GM18508 (cell line): ENCODE data around the gene COX7A2.

Experiments
- ATAC-seq: cut with Tn5 transposase; IDR thresholded peaks from one replicate; pipeline ENCODE4 v1.9.1; 2021; ENCODE audit warnings: moderate number of reproducible peaks; ENCODE audit not compliant: insufficient read depth, unreplicated experiment

Gene COX7A2

GRCh38 chr6:75268988-75269354 lies 25.4 kb upstream of the COX7A2 start:
- ATAC-seq = no peak

- ATAC-seq = no peak
Observed at GRCh38 chr6:75268121-75268987, 24.8 kb upstream of the COX7A2 start.

DNA sequence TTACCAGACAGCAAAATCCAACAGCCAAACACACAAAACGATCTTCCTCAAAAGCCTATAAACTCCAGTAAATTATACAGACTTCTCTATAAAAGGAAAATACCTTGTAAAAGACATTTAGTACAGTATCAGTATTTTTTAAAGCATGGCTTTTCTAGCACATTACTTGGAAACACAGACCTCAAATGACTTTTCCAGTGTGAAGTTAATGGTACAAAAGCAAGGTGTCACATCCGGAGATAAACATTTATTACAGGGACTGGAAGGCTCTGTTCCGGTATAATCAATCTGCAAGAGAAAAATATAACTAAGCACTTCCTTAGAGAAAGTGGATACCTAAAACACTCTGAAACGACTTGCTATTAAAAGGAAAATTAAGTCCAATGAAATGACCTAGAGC lies 23.9 kb upstream of the COX7A2 start:
- no peak for ATAC-seq

GRCh38 chr6:75266716-75267291 lies 23.2 kb upstream of the COX7A2 start:
- ATAC-seq = peak; percentile 46

DNA sequence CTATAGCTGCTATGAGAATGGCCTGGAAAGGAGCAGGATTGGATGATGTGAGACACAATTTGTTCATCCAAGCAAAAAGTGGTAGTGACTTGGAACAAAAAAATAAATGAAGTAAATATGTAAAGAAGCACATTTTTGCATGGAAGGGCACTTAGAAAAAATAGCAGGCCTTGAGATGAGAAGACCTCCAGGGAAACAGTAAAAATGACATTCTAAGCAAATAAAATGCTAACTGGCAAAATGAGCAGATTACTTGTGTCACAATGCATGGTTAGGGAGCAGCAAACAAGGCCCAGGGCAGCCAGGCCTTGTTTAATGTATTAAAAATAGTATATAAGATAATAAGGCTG lies 19.8 kb upstream of the COX7A2 start:
- ATAC-seq = no peak

GRCh38 chr6:75262716-75263400 lies 19.3 kb upstream of the COX7A2 start:
- no peak for ATAC-seq

GRCh38 chr6:75261299-75261698 lies 17.7 kb upstream of the COX7A2 start:
- ATAC-seq = no peak

- ATAC-seq = no peak
Observed at GRCh38 chr6:75257343-75258087, 13.9 kb upstream of the COX7A2 start.

GRCh38 chr6:75250552-75250951 lies 7.0 kb upstream of the COX7A2 start:
- no peak for ATAC-seq

- no peak for ATAC-seq
Observed at GRCh38 chr6:75249837-75250236, 6.2 kb upstream of the COX7A2 start.

- no peak for ATAC-seq
Observed at GRCh38 chr6:75246386-75246785, 2.8 kb upstream of the COX7A2 start.

GRCh38 chr6:75244063-75244584 lies 523 bp upstream of the COX7A2 start:
- ATAC-seq = peak; percentile 12

DNA sequence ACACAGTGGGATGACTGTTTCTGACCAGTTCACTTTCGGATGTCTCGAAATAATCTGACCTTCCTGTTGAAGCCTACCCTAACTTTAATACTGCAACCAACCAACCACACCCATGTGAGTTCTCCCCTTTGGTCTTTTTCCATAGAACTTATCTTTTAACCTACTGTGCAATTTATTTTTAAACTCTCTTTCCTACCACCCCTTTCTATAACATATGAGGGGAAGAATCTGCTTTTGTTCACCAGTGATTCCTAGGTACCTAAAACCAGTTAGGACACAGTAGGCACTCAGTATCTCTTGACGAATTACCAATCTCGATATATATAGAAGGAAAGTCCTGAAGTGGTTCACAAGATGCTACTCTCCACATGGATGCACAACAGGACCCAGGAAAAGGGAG lies 7.0 kb downstream of the COX7A2 start:
- ATAC-seq = no peak

- no peak for ATAC-seq
Observed at GRCh38 chr6:75235271-75235670, 8.3 kb downstream of the COX7A2 start.

DNA sequence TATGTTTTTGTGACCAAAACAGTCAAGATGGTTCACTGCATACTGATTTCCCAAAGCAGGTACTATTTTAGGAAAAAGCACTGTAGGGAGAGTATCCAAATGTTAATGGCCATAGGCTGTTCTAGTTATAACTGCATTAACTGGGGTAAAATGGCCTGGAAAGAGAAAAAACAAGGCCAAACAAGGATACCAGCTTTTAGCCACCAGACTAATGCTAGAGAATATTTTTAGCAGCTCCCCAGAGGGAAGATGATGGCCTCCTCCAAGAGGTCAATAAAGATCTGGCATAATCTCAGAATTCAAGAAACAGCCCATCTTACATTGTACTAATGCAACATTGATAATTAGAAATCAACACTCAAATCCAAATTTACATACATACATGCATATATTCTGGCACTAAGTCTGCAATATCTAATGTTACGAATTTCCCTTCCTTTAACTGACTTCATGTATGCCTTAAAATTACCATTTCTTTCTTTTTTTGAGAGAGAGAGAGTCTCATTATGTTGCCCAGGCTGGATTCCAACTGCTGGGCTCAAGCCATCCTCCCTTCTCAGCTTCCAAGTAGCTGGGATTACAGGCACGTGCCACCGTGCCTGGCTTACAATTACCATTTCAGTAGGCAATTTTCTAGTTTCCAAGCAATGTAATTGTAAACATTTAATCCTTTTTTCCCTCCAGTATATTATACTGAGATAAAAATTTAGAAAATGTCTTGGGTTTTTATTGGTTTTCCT lies 9.3 kb downstream of the COX7A2 start:
- ATAC-seq = no peak

GRCh38 chr6:75233092-75233615 lies 10.4 kb downstream of the COX7A2 start:
- ATAC-seq = no peak

- ATAC-seq = no peak
Observed at GRCh38 chr6:75230484-75231325, 12.9 kb downstream of the COX7A2 start.

DNA sequence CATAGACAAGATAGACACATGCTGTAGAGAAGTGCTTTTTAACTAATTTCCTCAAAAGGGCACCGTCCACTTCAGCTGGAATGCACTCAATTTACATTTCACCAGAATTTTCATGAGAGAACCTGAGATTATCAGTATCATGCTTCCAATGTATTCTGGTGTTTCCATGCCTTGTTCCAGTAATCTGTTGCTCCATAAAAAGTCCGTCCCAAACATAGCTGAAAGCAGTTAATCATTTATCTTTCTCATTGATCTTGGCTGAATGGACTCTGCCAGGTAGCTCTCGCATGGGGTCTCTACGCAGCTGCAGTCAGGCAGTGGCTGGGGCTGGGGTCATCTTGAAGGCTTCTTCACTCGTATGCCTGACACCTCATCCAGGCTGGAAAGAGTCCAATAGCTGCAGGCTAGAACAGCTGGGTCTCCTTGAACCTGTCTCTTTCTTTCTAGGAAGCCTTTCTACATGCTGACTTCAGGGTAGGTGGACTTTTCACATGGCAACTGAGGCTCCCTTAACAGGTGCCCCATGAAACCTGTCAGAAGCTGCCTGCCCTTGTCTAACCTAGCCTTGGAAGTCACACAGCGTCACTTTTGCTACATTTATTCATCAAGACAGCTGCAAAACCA lies 19.2 kb downstream of the COX7A2 start:
- ATAC-seq = no peak
